Nucleus accumbens (tissue), 56 donors: ENCODE data around the gene HIVEP3.
A peak's percentile ranks its signal among the peaks of the same experiment; 100 is the strongest.

Experiments
- DNase-seq, 56 donors: peaks; one replicate each; lab custom pipeline; 2025; lab: John Stamatoyannopoulos, UW

The HIVEP3 gene

GRCh38 chr1:41853907-41854306 is 64.8 kb downstream of the HIVEP3 start:
- DNase-seq: no peak

GRCh38 chr1:41852091-41852490 is 66.6 kb downstream of the HIVEP3 start:
- no peak for DNase-seq

GRCh38 chr1:41851589-41851988 is 67.1 kb downstream of the HIVEP3 start:
- DNase-seq: peak in 2 of 56 donors; percentile 15

GRCh38 chr1:41850029-41850428 is 68.7 kb downstream of the HIVEP3 start:
- DNase-seq: no peak

- DNase-seq: no peak
Observed at GRCh38 chr1:41849211-41849759, 69.4 kb downstream of the HIVEP3 start.

- DNase-seq: no peak
Observed at GRCh38 chr1:41848216-41848952, 70.3 kb downstream of the HIVEP3 start.

GRCh38 chr1:41847733-41848132 is 71.0 kb downstream of the HIVEP3 start:
- DNase-seq: no peak

GRCh38 chr1:41846625-41847405 is 71.9 kb downstream of the HIVEP3 start:
- no peak for DNase-seq

- DNase-seq: no peak
Observed at GRCh38 chr1:41844781-41845272, 73.9 kb downstream of the HIVEP3 start.

- no peak for DNase-seq
Observed at GRCh38 chr1:41844255-41844654, 74.5 kb downstream of the HIVEP3 start.

- no peak for DNase-seq
Observed at GRCh38 chr1:41842993-41843755, 75.5 kb downstream of the HIVEP3 start.

GRCh38 chr1:41842326-41842725 is 76.4 kb downstream of the HIVEP3 start:
- DNase-seq: no peak

- no peak for DNase-seq
Observed at GRCh38 chr1:41840592-41841246, 78.0 kb downstream of the HIVEP3 start.

GRCh38 chr1:41838266-41838665 is 80.5 kb downstream of the HIVEP3 start:
- no peak for DNase-seq

- DNase-seq: no peak
Observed at GRCh38 chr1:41837691-41838090, 81.0 kb downstream of the HIVEP3 start.

GRCh38 chr1:41835485-41835884 is 83.2 kb downstream of the HIVEP3 start:
- DNase-seq: no peak

- no peak for DNase-seq
Observed at GRCh38 chr1:41833519-41834000, 85.2 kb downstream of the HIVEP3 start.

- peak in 19 of 56 donors; percentile 7 to 65 (median 19) for DNase-seq
Observed at GRCh38 chr1:41830726-41831125, 88.0 kb downstream of the HIVEP3 start.

GRCh38 chr1:41827991-41828570 is 90.6 kb downstream of the HIVEP3 start:
- DNase-seq: no peak

- DNase-seq: no peak
Observed at GRCh38 chr1:41823471-41823870, 95.3 kb downstream of the HIVEP3 start.
